GM21515 (cell line): ENCODE results near the gene GNPTAB.
"Not testable (repeated sequence)": the region's sequence is repeated elsewhere in the genome, so short reads cannot be mapped to it uniquely, and the experiment has no call there.

ENCODE experiments used
- ATAC-seq: cut with Tn5 transposase; IDR thresholded peaks from one replicate; pipeline ENCODE4 v1.9.1; 2021; ENCODE audit not compliant: unreplicated experiment

Gene GNPTAB

DNA sequence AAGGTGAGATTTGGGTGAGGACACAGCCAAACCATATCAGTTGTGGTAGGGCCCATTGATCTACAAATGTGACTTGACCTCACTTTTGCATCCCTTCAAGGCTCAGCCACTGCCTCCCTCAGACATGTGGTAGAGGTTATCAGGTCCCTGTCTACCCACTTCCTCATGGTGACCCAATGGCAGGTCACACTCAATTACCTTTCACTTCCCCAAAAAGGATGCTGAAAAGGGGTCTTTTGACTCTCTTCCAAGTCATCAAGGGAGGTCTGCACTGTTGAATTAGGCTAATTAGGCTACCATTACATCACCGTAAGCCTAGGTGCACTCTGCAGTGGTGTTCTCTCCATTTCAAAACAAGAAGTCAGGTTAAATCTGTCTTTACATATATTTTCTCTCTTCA, 24.0 kb upstream of the GNPTAB start:
- ATAC-seq = peak; percentile 44

DNA sequence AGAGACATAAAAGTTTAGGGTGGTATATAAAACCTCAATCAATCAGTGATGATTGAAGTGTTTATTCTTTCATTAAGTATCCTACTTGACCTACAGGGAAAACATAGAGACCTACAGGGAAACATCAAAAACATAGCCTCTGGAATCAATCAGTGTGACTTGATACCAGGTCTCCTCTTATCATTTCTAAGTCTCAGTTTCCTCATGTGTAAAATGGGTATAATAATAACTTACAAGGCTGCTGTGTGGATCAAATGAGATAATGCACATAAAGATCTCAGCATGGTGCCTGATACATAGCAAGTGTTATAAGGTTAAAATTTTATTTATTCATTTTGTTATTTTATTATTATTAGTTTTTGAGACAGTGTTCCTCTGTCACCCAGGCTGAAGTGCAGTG, 22.2 kb upstream of the GNPTAB start:
- ATAC-seq = no peak

DNA sequence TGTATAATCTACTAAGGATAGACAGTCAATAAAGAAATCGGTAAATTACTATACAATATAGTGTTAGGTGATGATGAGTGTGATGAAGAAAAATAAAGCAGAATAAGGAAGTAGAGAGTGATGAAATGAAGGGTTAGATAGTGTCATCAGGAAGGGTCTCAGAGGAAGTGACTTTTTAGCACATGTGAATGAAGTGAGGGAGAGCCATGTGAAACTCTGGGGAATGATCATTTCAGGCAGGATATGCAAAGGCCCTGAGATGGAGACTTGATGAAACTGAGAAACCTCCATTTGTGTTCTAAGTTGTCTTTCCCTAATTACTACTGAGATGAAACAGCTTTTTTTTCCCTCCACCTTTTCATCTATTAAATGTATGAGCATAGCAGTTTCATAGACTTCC, 19.4 kb upstream of the GNPTAB start:
- no peak for ATAC-seq

DNA sequence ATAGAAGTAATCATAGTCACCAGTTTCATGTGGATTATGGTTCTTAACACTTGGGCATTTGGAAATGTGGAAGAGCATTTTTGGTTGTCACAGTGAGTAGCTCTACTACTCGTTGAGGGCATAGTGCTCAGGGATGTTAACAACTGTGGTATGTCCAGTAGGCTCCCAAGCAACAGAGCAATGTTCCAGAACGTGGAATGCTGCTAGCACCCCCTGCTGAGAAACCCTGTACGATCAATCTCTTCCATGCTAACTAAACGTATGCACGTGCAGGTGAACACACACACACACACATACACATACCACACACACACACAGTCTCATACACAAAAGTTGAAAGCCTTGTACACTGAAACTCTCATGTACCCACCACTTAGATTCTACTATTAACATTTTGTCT, 16.6 kb upstream of the GNPTAB start:
- no peak for ATAC-seq

GRCh38 chr12:101845137-101845711, 14.5 kb upstream of the GNPTAB start:
- ATAC-seq = no peak

DNA sequence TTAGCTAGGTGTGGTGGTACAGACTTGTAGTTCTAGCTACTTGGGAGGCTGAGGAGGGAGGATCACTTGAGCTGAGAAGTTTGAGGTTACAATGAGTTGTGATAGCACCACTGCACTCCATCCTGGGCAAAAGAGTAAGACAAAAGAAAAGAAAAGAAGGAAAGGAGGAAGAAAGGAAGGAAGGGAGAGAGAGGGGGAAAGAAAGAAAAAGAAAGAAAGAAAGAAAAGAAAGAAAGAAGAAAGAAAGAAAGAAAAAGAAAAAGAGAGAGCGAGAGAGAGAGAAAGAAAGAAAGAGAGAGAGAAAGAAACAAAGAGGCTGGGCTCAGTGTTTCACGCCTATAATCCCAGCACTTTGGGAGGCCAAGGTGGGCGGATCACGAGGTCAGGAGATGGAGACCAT, 10.3 kb upstream of the GNPTAB start:
- ATAC-seq = no peak

DNA sequence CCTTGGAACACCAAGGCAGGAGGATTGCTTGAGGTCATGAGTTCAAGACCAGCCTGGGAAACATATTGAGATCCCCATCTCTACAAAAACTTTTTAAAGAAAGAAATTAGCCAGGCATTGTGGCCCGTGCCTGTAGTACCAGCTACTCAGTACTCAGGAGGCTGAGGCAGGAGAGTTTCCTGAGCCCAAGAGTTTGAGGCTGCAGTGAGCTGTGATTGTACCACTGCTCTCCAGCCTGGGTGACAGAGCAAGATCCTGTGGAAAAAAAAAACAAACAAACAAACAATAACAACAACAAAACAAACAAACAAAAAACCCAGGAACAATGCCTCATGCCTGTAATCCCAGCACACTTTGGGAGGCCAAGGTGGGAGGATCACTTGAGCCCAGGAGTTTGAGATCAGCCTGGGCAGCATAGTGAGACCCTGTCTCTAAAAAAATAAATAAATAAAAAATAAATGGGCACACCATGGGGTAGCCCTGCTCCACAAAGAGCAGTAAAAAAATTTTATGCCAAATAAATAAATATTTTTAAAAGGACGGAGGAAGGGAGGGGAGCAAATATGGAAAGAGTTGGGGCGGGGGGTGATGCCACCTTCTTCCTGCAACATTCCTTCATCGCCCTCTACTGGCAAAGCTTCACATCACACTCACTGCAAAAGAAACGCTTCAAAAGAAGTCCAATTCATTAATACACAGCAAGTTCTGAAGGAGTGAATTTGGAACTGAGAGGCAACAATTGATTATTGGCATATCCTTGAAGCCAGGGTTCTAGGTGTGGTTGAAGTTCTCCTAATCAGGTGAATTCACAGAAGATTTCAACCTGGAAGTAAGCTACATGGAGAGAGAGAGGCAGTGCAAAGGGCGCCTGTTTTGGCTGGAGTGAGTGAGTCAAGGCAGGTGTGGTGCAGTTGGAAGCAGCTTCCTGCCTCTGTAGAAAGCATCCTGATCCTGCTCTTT, 8.8 kb upstream of the GNPTAB start:
- ATAC-seq = no peak

- ATAC-seq = no peak
Observed at GRCh38 chr12:101838628-101839323, 8.0 kb upstream of the GNPTAB start.

- no peak for ATAC-seq
Observed at GRCh38 chr12:101832030-101832429, 1.3 kb upstream of the GNPTAB start.

DNA sequence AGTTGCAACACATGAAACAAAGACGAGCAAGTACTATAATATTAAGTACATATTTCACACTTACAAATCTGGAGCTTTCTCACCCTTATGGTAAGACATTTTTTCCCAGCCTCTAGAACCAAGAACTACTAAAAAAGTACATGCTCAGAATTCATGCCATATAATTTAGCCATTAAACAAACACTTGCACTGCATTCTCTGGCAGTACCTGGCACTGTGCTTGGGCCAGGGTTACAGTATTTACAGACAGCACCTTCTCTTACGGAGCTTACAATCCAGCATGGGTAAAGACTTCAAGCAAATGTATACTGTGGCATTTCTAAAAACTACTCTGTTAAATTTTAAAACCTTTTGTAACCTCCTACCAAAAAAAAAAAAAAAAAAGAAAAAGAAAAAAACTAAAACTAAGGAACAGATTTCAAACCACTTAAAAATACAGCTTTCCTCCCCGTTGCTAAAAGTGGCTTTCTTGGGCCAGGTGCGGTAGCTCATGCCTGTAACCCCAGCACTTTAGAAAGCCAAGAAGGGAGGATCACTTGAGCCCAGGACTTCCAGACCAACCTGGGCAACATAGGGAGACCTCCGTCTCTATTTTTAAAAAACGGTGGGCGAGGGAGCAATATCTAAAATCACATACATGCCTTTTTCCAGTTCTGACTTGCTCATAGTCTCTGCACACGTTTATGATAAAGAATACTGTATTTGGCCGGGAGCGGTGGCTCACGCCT, 956 bp downstream of the GNPTAB start:
- ATAC-seq = no peak

- no peak for ATAC-seq
Observed at GRCh38 chr12:101828463-101829196, 2.1 kb downstream of the GNPTAB start.

GRCh38 chr12:101826766-101827368, 3.9 kb downstream of the GNPTAB start:
- no peak for ATAC-seq

DNA sequence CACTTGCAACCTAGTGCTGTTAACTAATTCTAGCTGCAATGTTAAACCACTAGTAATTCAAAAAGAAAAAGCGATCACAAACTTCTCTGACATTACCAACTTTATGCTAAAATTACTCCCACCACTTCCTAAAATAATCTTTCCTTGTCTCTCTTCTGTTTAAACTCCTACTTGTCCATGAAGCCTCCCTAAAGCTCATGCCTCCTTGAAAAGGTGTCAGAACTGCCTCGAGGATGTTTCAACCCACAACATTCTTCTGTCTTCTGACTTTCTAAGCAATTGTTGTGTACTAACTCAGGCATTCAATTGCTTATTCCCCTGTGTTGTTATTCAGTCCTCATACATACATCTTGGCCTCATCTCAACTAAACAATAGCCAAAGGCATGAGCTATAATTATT, 5.9 kb downstream of the GNPTAB start:
- ATAC-seq = no peak

DNA sequence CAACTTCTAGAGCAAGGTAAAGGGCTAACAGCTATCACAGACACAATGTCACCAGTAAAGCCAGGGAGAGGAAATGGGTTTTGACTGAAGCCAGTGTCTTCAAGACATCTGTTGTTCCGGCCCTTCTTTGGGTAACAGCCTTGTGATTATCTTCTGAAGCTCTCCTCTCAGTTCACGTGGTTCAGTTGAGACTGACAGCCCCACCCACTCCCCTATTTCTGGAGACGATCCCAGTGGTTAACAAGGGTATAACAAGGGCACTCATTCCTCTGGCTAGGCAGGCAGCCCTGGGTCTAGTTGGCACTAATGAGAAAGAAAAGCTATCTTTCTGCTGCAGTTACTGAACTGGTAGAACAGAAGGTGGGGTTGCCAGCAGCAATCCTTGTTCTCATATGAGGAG, 6.9 kb downstream of the GNPTAB start:
- peak; percentile 53 for ATAC-seq

- ATAC-seq = no peak
Observed at GRCh38 chr12:101823039-101823438, 7.7 kb downstream of the GNPTAB start.

GRCh38 chr12:101819467-101819866, 11.3 kb downstream of the GNPTAB start:
- ATAC-seq = peak; percentile 61

DNA sequence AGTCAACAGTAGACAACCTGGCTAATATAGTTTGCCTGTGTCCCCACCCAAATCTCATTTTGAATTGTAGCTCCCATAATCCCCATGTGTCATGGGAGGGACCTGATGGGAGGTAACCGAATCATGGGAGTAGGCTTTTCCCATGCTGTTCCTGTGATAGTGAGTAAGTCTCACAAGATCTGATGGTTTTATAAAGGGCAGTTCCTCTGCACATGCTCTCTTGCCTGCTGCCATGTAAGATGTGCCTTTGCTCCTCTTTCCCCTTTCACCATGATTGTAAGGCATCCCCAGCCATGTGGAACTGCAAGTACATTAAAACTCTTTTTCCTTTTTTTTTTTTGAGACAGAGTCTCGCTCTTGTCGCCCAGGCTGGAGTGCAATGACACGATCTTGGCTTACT, 12.1 kb downstream of the GNPTAB start:
- ATAC-seq = not testable (repeated sequence)

GRCh38 chr12:101813117-101813516, 17.6 kb downstream of the GNPTAB start:
- no peak for ATAC-seq

DNA sequence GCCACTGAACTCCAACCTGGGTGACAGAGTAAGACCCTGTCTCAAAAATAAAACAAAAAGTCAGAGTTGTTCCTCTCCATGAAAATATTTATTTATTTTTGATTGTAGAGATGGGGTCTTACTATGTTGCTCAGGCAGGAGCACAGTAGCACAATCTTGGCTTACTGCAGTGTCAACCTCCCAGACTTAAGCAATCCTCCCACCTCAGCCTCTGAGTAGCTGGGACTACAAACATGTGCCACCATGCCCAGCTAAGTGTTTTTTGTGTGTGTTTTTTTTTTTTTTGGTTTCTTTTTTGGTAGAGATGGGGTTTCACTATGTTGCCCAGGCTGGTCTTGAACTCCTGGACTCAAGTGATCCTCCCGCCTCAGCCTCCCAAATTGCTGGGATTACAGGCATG, 18.0 kb downstream of the GNPTAB start:
- ATAC-seq = not testable (repeated sequence)

DNA sequence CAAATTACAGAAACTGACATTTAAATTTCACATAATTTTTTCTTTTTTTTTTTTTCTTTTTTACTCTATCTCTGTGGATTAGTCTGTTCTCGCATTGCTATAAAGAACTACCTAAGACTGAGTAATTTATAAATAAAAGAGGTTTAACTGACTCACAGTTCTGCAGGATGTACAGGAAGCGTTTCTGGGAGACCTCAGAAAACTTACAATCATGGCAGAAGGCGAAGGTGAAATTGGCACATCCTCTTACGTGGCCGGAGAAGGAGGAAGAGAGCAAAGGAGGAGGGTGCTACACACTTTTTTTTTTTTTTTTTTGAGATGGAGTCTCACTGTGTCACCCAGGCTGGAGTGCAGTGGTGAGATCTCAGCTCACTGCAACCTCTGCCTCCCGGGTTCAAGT, 19.4 kb downstream of the GNPTAB start:
- ATAC-seq = not testable (repeated sequence)
